ENCODE results near the gene CDRT4.

CDRT4 gene

GRCh38 chr17:15492186-15492585, 24.8 kb upstream of the CDRT4 start:
- no peak for DNase-seq

GRCh38 chr17:15490634-15491261, 23.3 kb upstream of the CDRT4 start:
- DNase-seq = no peak

- DNase-seq = no peak
These were observed 21.1 kb upstream of the CDRT4 start for GRCh38 chr17:15488557-15488956.

GRCh38 chr17:15485045-15485444, 17.6 kb upstream of the CDRT4 start:
- no peak for DNase-seq

GRCh38 chr17:15483431-15483830, 16.0 kb upstream of the CDRT4 start:
- no peak for DNase-seq

GRCh38 chr17:15482476-15482875, 15.1 kb upstream of the CDRT4 start:
- no peak for DNase-seq

- no peak for DNase-seq
These were observed 14.1 kb upstream of the CDRT4 start for GRCh38 chr17:15481481-15481880.

GRCh38 chr17:15480204-15480603, 12.8 kb upstream of the CDRT4 start:
- no peak for DNase-seq

GRCh38 chr17:15479703-15480102, 12.3 kb upstream of the CDRT4 start:
- DNase-seq = no peak

GRCh38 chr17:15478845-15479244, 11.4 kb upstream of the CDRT4 start:
- no peak for DNase-seq

GRCh38 chr17:15475631-15476354, 8.4 kb upstream of the CDRT4 start:
- DNase-seq = no peak

- DNase-seq = no peak
These were observed 5.5 kb upstream of the CDRT4 start for GRCh38 chr17:15472891-15473290.

- no peak for DNase-seq
These were observed 3.1 kb upstream of the CDRT4 start for GRCh38 chr17:15470536-15470935.

- DNase-seq = no peak
These were observed 1.8 kb upstream of the CDRT4 start for GRCh38 chr17:15469260-15469659.

- no peak for DNase-seq
These were observed 705 bp upstream of the CDRT4 start for GRCh38 chr17:15468126-15468525.

GRCh38 chr17:15466131-15466530, 1.3 kb downstream of the CDRT4 start:
- DNase-seq = no peak

GRCh38 chr17:15465045-15465701, 2.2 kb downstream of the CDRT4 start:
- no peak for DNase-seq

- DNase-seq = no peak
These were observed 3.0 kb downstream of the CDRT4 start for GRCh38 chr17:15464231-15464985.

GRCh38 chr17:15462976-15463772, 4.2 kb downstream of the CDRT4 start:
- no peak for DNase-seq

- no peak for DNase-seq
These were observed 9.7 kb downstream of the CDRT4 start for GRCh38 chr17:15457723-15458094.

- no peak for DNase-seq
These were observed 10.3 kb downstream of the CDRT4 start for GRCh38 chr17:15456972-15457722.

GRCh38 chr17:15456496-15456895, 10.9 kb downstream of the CDRT4 start:
- no peak for DNase-seq

All from activated CD4-positive, alpha-beta T cell treated with anti-CD3 and anti-CD28 coated beads for 4 hours (primary cell).